GM23248 (cell line): Measurements from ENCODE around the gene CD9. TPM values are rescaled to one million over a fixed set of nuclear protein-coding genes. Genes with fewer than 3 reads are reported as not detected.
A peak's percentile ranks its signal among the peaks of the same experiment; 100 is the strongest.

Experiments used
- DNase-seq: peaks from one replicate; pipeline ENCODE4 v3.0.0-alpha.2; 2015
- H2AFZ ChIP-seq: fragments of 200-600 bp; sonication (generic); 2 replicates; pipeline ENCODE4 v1.6.1; 2016; ENCODE audit warnings: antibody characterized with exemption
- H3F3A ChIP-seq: fragments of 200-600 bp; sonication (generic); 2 replicates; pipeline ENCODE4 v1.6.1; 2016; ENCODE audit warnings: mild to moderate bottlenecking, antibody characterized with exemption, mixed run types; ENCODE audit not compliant: insufficient read depth
- H3K27ac ChIP-seq: fragments of 200-600 bp; sonication (generic); 2 replicates; pipeline ENCODE4 v1.5.1; 2016; ENCODE audit warnings: mild to moderate bottlenecking
- H3K27me3 ChIP-seq: fragments of 200-600 bp; sonication (generic); replicated peaks from 2 replicates; pipeline ENCODE4 v1.6.1; 2016; ENCODE audit warnings: mild to moderate bottlenecking; ENCODE audit not compliant: insufficient read depth
- H3K36me3 ChIP-seq: fragments of 200-600 bp; sonication (generic); 2 replicates; pipeline ENCODE4 v1.6.1; 2016; ENCODE audit warnings: low read depth, mild to moderate bottlenecking
- H3K4me1 ChIP-seq: fragments of 200-600 bp; sonication (generic); 2 replicates; pipeline ENCODE4 v1.6.1; 2016; ENCODE audit warnings: mild to moderate bottlenecking; ENCODE audit not compliant: insufficient read depth
- H3K4me2 ChIP-seq: fragments of 200-600 bp; sonication (generic); one replicate; pipeline ENCODE4 v1.6.1; 2016; ENCODE audit warnings: mild to moderate bottlenecking; ENCODE audit not compliant: unreplicated experiment
- H3K4me3 ChIP-seq: fragments of 200-600 bp; sonication (generic); 2 replicates; pipeline ENCODE4 v1.5.1; 2016; ENCODE audit warnings: mild to moderate bottlenecking
- H3K79me2 ChIP-seq: fragments of 200-600 bp; sonication (generic); 2 replicates; pipeline ENCODE4 v1.6.1; 2016; ENCODE audit warnings: mild to moderate bottlenecking; ENCODE audit not compliant: insufficient read depth
- H3K9ac ChIP-seq: fragments of 200-600 bp; sonication (generic); 2 replicates; pipeline ENCODE4 v1.6.1; 2016; ENCODE audit warnings: mild to moderate bottlenecking
- H3K9me2 ChIP-seq: fragments of 200-600 bp; sonication (generic); 2 replicates; pipeline ENCODE4 v1.6.1; 2016; ENCODE audit warnings: mixed run types, mild to moderate bottlenecking, moderate library complexity; ENCODE audit not compliant: insufficient read depth
- H3K9me3 ChIP-seq: fragments of 200-600 bp; sonication (generic); one replicate; pipeline ENCODE4 v1.6.1; 2017; ENCODE audit warnings: low read depth
- H4K20me1 ChIP-seq: fragments of 200-600 bp; sonication (generic); 2 replicates; pipeline ENCODE4 v1.6.0; 2016; ENCODE audit not compliant: insufficient read depth
- EZH2 ChIP-seq: fragments of 200-600 bp; sonication (generic); IDR thresholded peaks from 2 replicates; pipeline ENCODE4 v1.6.1; 2018; ENCODE audit warnings: antibody characterized with exemption, mild to moderate bottlenecking; ENCODE audit not compliant: insufficient read depth, poor library complexity, severe bottlenecking
- EZH2phosphoT487 ChIP-seq: fragments of 200-600 bp; sonication (generic); IDR thresholded peaks from 2 replicates; pipeline ENCODE4 v1.6.1; 2018; ENCODE audit warnings: antibody characterized with exemption, moderate library complexity, mild to moderate bottlenecking, low read depth; ENCODE audit not compliant: insufficient read depth
- WGBS, 2 experiments: methylation state at CpG; one replicate each; pipeline ENCODE4 v1.1.6; 2015 to 2017; ENCODE audit warnings: low lambda C conversion rate in 2 of 2, low coverage in 1 of 2; ENCODE audit errors: missing lambda C conversion rate in 2 of 2; 5-methylcytosine and 5-hydroxymethylcytosine counted together
- in situ Hi-C: fragments of 300-500 bp; cut with MboI; formaldehyde crosslinking; loops from 2 replicates; pipeline ENCODE4 v1.15.0; 2020
- polyA plus RNA-seq: library from polyadenylated mRNA; unstranded; fragments of >200 nt; fragmentation: Nextera tagmentation; extraction: Ambion mirVana; gene quantifications from 2 replicates; pipeline ENCODE4 v1.2.1, GENCODE V29; 2016
- total RNA-seq: library from RNA; depleted of rRNA; stranded (reverse); fragments of >200 nt; shearing (Covaris generic); gene quantifications from 2 replicates; pipeline ENCODE4 v1.2.3, GENCODE V29; 2014

CD9 gene
- total and polyA plus RNA-seq, 2 experiments from 2014 or later, result 28.6 to 46.9 TPM

DNA sequence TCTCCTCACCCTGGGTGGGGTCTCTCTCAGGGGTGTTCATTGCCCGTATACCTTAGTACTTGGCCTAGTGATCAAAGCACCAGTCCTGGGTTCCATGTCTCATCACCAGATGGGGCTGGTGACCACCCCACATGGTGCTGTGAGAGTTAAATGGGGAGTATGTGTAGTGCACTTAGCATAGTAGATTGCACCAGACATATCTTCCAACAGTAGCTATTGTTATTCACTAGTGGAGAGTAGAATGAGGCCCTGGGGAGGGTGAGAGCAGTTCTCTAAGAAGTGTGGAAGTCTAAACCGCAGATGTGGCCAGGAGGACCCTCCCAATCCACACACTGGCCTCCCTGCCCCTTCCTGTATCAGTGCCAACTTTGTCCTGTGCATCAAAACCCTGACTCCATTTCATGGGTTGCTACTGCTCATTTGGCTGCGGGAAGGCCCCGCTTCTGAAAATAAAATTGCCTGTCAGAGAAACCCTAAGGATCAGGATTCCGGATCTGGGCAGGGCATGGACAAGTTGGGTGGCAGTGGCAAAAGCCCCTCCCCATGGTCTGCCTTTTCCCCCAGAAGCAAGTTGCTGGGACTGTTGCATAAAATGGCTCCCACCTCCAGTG is 4.4 kb downstream of the CD9 start:
- H3K27ac ChIP-seq, result no peak overlapping the region
- H3K27me3 ChIP-seq, result no peaks in the 10 kb centered on the region
- H3K4me1 ChIP-seq, result peaks cover 18% of the 10 kb centered on the region
- H3K36me3 ChIP-seq, result no peaks in the 10 kb centered on the region
- no peak for DNase-seq
- no peak overlapping the region for H3K4me3 ChIP-seq
- no peak for TF ChIP-seq EZH2
- TF ChIP-seq EZH2phosphoT487, result no peak
- H3K4me2 ChIP-seq, result no peak overlapping the region
- 64 to 65% methylated on average over 5 of the region's 5 CpGs for WGBS, 2 experiments
- no peak overlapping the region for H3K9ac ChIP-seq
- H3K79me2 ChIP-seq, result no peaks in the 10 kb centered on the region
- H4K20me1 ChIP-seq, result no peaks in the 10 kb centered on the region
- H2AFZ ChIP-seq, result no peak overlapping the region
- no peaks in the 10 kb centered on the region for H3K9me2 ChIP-seq
- H3F3A ChIP-seq, result peaks cover 10% of the 10 kb centered on the region; the same call in 1 of the 2 replicates
- no peaks in the 10 kb centered on the region for H3K9me3 ChIP-seq
- in situ Hi-C loops, result no loop called here

DNA sequence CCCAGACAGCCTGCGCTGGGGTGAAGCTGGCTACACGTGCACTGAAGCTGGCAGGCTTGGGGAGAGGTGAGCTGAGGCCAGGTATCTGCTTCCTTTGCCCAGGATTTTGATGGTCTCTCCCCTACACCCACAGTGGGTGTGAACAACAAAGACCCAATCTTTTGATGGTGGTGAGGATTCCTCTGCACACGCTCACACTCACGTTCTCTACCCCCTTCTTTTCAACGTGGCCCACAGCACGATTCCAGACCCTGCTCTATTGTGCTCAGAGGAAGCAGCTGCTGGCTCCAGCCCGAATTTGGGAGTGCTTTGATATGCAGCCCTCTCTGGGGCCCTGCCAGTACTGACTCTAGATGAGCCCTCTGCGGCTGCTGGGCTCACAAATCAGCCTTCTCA is 4.9 kb downstream of the CD9 start:
- WGBS, 2 experiments, result 54 to 63% methylated on average over 8 of the region's 8 CpGs
- in situ Hi-C loops, result no loop called here
- H3F3A ChIP-seq, result peaks cover 10% of the 10 kb centered on the region; the same call in 1 of the 2 replicates
- no peak overlapping the region for H3K4me3 ChIP-seq
- H3K9me3 ChIP-seq, result no peaks in the 10 kb centered on the region
- H3K4me2 ChIP-seq, result no peak overlapping the region
- H4K20me1 ChIP-seq, result no peaks in the 10 kb centered on the region
- no peak overlapping the region for H2AFZ ChIP-seq
- no peak overlapping the region for H3K27ac ChIP-seq
- no peaks in the 10 kb centered on the region for H3K36me3 ChIP-seq
- TF ChIP-seq EZH2phosphoT487 (no peak), EZH2 (no peak)
- no peaks in the 10 kb centered on the region for H3K27me3 ChIP-seq
- H3K9me2 ChIP-seq, result no peaks in the 10 kb centered on the region
- no peak overlapping the region for H3K9ac ChIP-seq
- H3K79me2 ChIP-seq, result no peaks in the 10 kb centered on the region
- peaks cover 18% of the 10 kb centered on the region for H3K4me1 ChIP-seq
- DNase-seq, result no peak

GRCh38 chr12:6205761-6206160 is 5.6 kb downstream of the CD9 start:
- Histone ChIP-seq H3K27me3 (no peaks in the 10 kb centered on the region), H3K9ac (no peak overlapping the region), H3K27ac (no peak overlapping the region), H3K4me2 (no peak overlapping the region), H4K20me1 (no peaks in the 10 kb centered on the region), H3K9me3 (no peaks in the 10 kb centered on the region), H3K79me2 (no peaks in the 10 kb centered on the region), H3K4me1 (peaks cover 17% of the 10 kb centered on the region), H3F3A (peaks cover 10% of the 10 kb centered on the region; the same call in 1 of the 2 replicates), H3K9me2 (no peaks in the 10 kb centered on the region), H2AFZ (no peak overlapping the region), H3K36me3 (no peaks in the 10 kb centered on the region), H3K4me3 (no peak overlapping the region)
- TF ChIP-seq EZH2phosphoT487, result no peak
- no peak for TF ChIP-seq EZH2
- in situ Hi-C loops, result no loop called here
- 53 to 54% methylated on average over 2 of the region's 2 CpGs for WGBS, 2 experiments
- DNase-seq, result no peak

DNA sequence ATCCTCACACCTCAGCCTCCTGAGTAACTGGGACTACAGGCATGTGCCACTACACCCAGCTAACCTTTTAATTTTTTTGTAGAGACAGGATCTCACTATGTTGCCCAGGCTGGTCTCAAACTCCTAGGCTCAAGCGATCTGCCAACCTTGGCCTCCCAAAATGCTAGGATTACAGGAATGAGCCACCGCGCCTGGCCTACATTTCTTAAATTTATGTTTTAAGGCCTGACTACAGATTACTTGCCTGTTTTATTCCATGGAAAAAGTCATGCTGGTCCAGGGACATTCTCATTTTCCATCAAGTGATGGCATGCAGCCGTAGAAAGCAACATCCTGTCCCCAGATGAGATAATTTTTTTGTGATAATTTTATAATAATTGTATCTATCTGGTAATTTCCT is 6.1 kb downstream of the CD9 start:
- Histone ChIP-seq H3K9ac (no peak overlapping the region), H3K4me2 (no peak overlapping the region), H3K9me2 (no peaks in the 10 kb centered on the region), H3F3A (peaks cover 10% of the 10 kb centered on the region; the same call in 1 of the 2 replicates), H3K36me3 (no peaks in the 10 kb centered on the region), H3K4me3 (no peak overlapping the region), H4K20me1 (no peaks in the 10 kb centered on the region), H2AFZ (no peak overlapping the region), H3K27me3 (no peaks in the 10 kb centered on the region), H3K9me3 (no peaks in the 10 kb centered on the region), H3K27ac (no peak overlapping the region), H3K79me2 (no peaks in the 10 kb centered on the region), H3K4me1 (peaks cover 17% of the 10 kb centered on the region)
- TF ChIP-seq EZH2phosphoT487 (no peak), EZH2 (no peak)
- WGBS, 2 experiments, result 83 to 88% methylated on average over 4 of the region's 4 CpGs
- no peak for DNase-seq
- in situ Hi-C loops, result no loop called here

DNA sequence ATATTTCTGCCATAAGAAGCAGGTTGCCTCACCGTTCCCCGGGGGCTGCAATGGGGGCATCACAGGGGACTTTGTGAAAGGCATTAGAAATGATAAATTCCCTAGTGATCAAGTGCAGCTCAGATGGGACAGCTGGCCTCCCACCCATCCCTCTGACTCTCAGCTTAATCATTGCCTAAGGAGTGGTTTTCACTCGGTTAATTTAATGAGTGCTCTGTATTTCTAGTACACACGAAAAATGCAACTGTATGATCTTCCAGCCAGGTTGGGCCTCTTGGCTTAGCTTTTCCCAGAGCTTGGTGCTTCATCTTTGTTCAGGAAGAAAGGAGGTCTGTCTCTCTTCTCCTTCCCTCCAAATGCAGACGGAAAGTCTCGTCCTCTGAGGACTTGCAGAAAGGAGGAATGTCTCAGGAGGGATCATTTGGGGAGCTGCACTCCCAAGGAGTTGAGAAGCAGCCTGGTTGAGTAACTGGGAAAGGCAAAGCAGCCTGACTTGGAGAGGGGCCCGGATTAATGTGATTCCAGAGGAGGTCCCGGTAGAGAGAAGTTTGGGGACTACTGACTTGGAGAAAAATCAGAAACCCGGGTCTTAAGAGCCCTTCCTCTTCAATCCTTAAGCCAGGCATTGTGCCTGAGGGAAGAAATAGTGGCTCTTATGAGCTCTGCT is 7.2 kb downstream of the CD9 start:
- Histone ChIP-seq H4K20me1 (no peaks in the 10 kb centered on the region), H3K36me3 (no peaks in the 10 kb centered on the region), H3K27me3 (no peaks in the 10 kb centered on the region), H3K4me3 (no peak overlapping the region), H3K4me1 (peaks cover 26% of the 10 kb centered on the region), H3F3A (peaks cover 19% of the 10 kb centered on the region), H3K9me2 (no peaks in the 10 kb centered on the region), H3K9ac (peak overlapping the region; percentile 40), H3K27ac (peak overlapping the region; percentile 60), H3K4me2 (peak overlapping the region; percentile 59), H3K9me3 (no peaks in the 10 kb centered on the region), H3K79me2 (no peaks in the 10 kb centered on the region), H2AFZ (peak overlapping the region; percentile 42)
- in situ Hi-C loops, result no loop called here
- WGBS, 2 experiments, result 8 to 10% methylated on average over 9 of the region's 9 CpGs
- peak; percentile 59 for DNase-seq
- TF ChIP-seq EZH2, result no peak
- TF ChIP-seq EZH2phosphoT487, result no peak
